HCT116 (cell line): Measurements from ENCODE around the gene OSCP1. TPM values are rescaled to one million over a fixed set of nuclear protein-coding genes. Genes with fewer than 3 reads are reported as not detected.

Source experiments
- ATAC-seq: fragments of 200-7000 bp; cut with Tn5 transposase; 2 replicates; pipeline ENCODE4 v1.9.1; 2020; ENCODE audit warnings: mild to moderate bottlenecking, moderate library complexity
- BruUV-seq: library from RNA; stranded (reverse); fragments of 400-500 nt; replicated peaks from 2 replicates; lab custom pipeline; 2021; lab: Mats Ljungman, UMichigan
- CTCF ChIA-PET: fragments of 300-600 bp; sonication (Branson Sonifier 250); formaldehyde crosslinking; loops from one replicate; lab custom pipeline; 2021; ENCODE audit warnings: antibody characterized with exemption; lab: Charles Lee
- POLR2A ChIA-PET: fragments of 300-600, 350-600 bp; sonication (Branson Sonifier 250); formaldehyde crosslinking; loops from one replicate; lab custom pipeline; 2021; ENCODE audit warnings: antibody characterized with exemption; lab: Charles Lee
- RAD21 ChIA-PET, 2 experiments: fragments of 300-600 bp; sonication (Branson Sonifier 250); formaldehyde crosslinking; loops; one replicate each; lab custom pipeline; 2023; ENCODE audit warnings: low total read pairs in 2 of 2; ENCODE audit not compliant: uncharacterized antibody in 2 of 2, unreplicated experiment in 2 of 2, low non-redundant PET in 1 of 2; lab: Charles Lee
- DNase-seq: peaks from one replicate; pipeline ENCODE4 v3.0.0-alpha.2; 2010; ENCODE audit warnings: low read depth, low spot score
- H2AFZ ChIP-seq: fragments of 200-600 bp; shearing (Covaris generic), sonication (generic); 2 replicates; pipeline ENCODE4 v1.6.1; 2017; ENCODE audit warnings: low read depth, mixed run types, mixed read lengths, antibody characterized with exemption, low read length; ENCODE audit not compliant: poor library complexity, severe bottlenecking
- H3K27ac ChIP-seq: 2 replicates; pipeline ENCODE4 v1.5.1; 2012; ENCODE audit warnings: low read depth, low read length
- H3K27me3 ChIP-seq: fragments of 200-600 bp; sonication (generic); 2 replicates; pipeline ENCODE4 v1.6.1; 2016; ENCODE audit warnings: mixed run types, low read length, mixed read lengths; ENCODE audit not compliant: insufficient read depth
- H3K36me3 ChIP-seq, 2 experiments: fragments of 200-500 bp in 1 of 2; fragments of 200-600 bp in 1 of 2; sonication (Bioruptor generic) in 1 of 2; sonication (generic) in 1 of 2; 2 replicates each; pipeline versions ENCODE4 v1.5.1 to v1.6.1; 2014 to 2016; ENCODE audit warnings: low read length in 2 of 2, inconsistent platforms in 1 of 2, mixed read lengths in 1 of 2, mixed run types in 1 of 2; ENCODE audit not compliant: insufficient read depth in 2 of 2, control insufficient read depth in 1 of 2
- H3K4me1 ChIP-seq, 2 experiments: fragments of 200-600 bp in 1 of 2; sonication (generic) in 1 of 2; 2 replicates each; pipeline versions ENCODE4 v1.5.1 to v1.6.1; 2012 to 2017; ENCODE audit warnings: low read length in 2 of 2, inconsistent platforms in 1 of 2, mild to moderate bottlenecking in 1 of 2, mixed read lengths in 1 of 2, mixed run types in 1 of 2, moderate library complexity in 1 of 2; ENCODE audit not compliant: insufficient read depth in 2 of 2, control insufficient read depth in 1 of 2
- H3K4me2 ChIP-seq: fragments of 200-600 bp; sonication (generic); 2 replicates; pipeline ENCODE4 v1.6.1; 2017; ENCODE audit warnings: mixed run types, low read length, mixed read lengths
- H3K4me3 ChIP-seq, 2 experiments: fragments of 200-600 bp in 1 of 2; sonication (generic) in 1 of 2; replicated peaks in 1 of 2; 2 replicates each; pipeline ENCODE4 v1.5.1; 2011 to 2016; ENCODE audit warnings: low read length in 2 of 2, control low read depth in 1 of 2, low read depth in 1 of 2, mild to moderate bottlenecking in 1 of 2, mixed read lengths in 1 of 2, mixed run types in 1 of 2
- H3K79me2 ChIP-seq: fragments of 200-600 bp; sonication (generic); 2 replicates; pipeline ENCODE4 v1.6.1; 2017; ENCODE audit warnings: mild to moderate bottlenecking, mixed run types, low read length, moderate library complexity, mixed read lengths; ENCODE audit not compliant: insufficient read depth
- H3K9ac ChIP-seq: fragments of 200-600 bp; sonication (generic); 2 replicates; pipeline ENCODE4 v1.6.1; 2016; ENCODE audit warnings: low read length, mixed read lengths
- H3K9me2 ChIP-seq: fragments of 200-600 bp; sonication (generic), shearing (Covaris generic); 2 replicates; pipeline ENCODE4 v1.6.1; 2017; ENCODE audit warnings: mixed run types, mild to moderate bottlenecking, moderate library complexity; ENCODE audit not compliant: insufficient read depth
- H3K9me3 ChIP-seq, 2 experiments: fragments of 200-500 bp in 1 of 2; fragments of 200-600 bp in 1 of 2; sonication (Bioruptor generic) in 1 of 2; sonication (generic) in 1 of 2; 2 replicates each; pipeline ENCODE4 v1.6.1; 2014 to 2017; ENCODE audit warnings: low read length in 2 of 2, mixed read lengths in 2 of 2, inconsistent platforms in 1 of 2, low read depth in 1 of 2, mild to moderate bottlenecking in 1 of 2, mixed run types in 1 of 2, moderate library complexity in 1 of 2; ENCODE audit not compliant: control insufficient read depth in 1 of 2, insufficient read depth in 1 of 2
- H4K20me1 ChIP-seq: fragments of 200-600 bp; sonication (generic), shearing (Covaris generic); 2 replicates; pipeline ENCODE4 v1.6.1; 2017; ENCODE audit warnings: mixed run types, mild to moderate bottlenecking, moderate library complexity; ENCODE audit not compliant: insufficient read depth
- CBX3 ChIP-seq: IDR thresholded peaks from 2 replicates; pipeline ENCODE4 v1.6.1; 2012; ENCODE audit warnings: low read depth
- CEBPB ChIP-seq: IDR thresholded peaks from 2 replicates; pipeline ENCODE4 v1.6.1; 2012; ENCODE audit warnings: low read depth
- EGR1 ChIP-seq: IDR thresholded peaks from 2 replicates; pipeline ENCODE4 v1.6.1; 2012; ENCODE audit warnings: low read depth
- EZH2 ChIP-seq: fragments of 200-600 bp; sonication (generic); IDR thresholded peaks from 2 replicates; pipeline ENCODE4 v1.6.1; 2017; ENCODE audit warnings: antibody characterized with exemption, mixed run types
- FOSL1 ChIP-seq: IDR thresholded peaks from 2 replicates; pipeline ENCODE4 v1.6.1; 2012; ENCODE audit warnings: low read depth
- JUND ChIP-seq: IDR thresholded peaks from 2 replicates; pipeline ENCODE4 v1.6.1; 2012
- POLR2A ChIP-seq: IDR thresholded peaks from 2 replicates; pipeline ENCODE4 v1.7.0; 2011; ENCODE audit warnings: borderline replicate concordance; ENCODE audit not compliant: insufficient read depth, insufficient read length; ENCODE audit errors: extremely low read depth
- POLR2AphosphoS5 ChIP-seq: IDR thresholded peaks from 2 replicates; pipeline ENCODE4 v1.6.1; 2011; ENCODE audit warnings: mild to moderate bottlenecking, low read depth, low read length, moderate library complexity
- RAD21 ChIP-seq: IDR thresholded peaks from 2 replicates; pipeline ENCODE4 v1.6.1; 2012; ENCODE audit warnings: low read depth, mild to moderate bottlenecking
- SIN3A ChIP-seq: IDR thresholded peaks from 2 replicates; pipeline ENCODE4 v1.6.1; 2012; ENCODE audit warnings: low read depth
- SRF ChIP-seq: IDR thresholded peaks from 2 replicates; pipeline ENCODE4 v1.6.1; 2012; ENCODE audit warnings: low read depth
- TCF7L2 ChIP-seq: IDR thresholded peaks from 2 replicates; pipeline ENCODE4 v1.7.0; 2011; ENCODE audit warnings: borderline replicate concordance, inconsistent platforms; ENCODE audit not compliant: insufficient read depth, insufficient read length; ENCODE audit errors: extremely low read depth
- YY1 ChIP-seq: IDR thresholded peaks from 2 replicates; pipeline ENCODE4 v1.6.1; 2011; ENCODE audit warnings: low read length, low read depth, moderate library complexity, mild to moderate bottlenecking; ENCODE audit not compliant: insufficient replicate concordance; ENCODE audit errors: extremely low read depth
- ZFX ChIP-seq: fragments of 450-650 bp; IDR thresholded peaks from 2 replicates; pipeline ENCODE4 v1.6.1; 2017
- ZNF274 ChIP-seq: fragments of 200-500 bp; sonication (Bioruptor generic); IDR thresholded peaks from 2 replicates; pipeline ENCODE4 v1.6.1; 2014; ENCODE audit warnings: mild to moderate bottlenecking, low read depth, low read length, inconsistent platforms
- intact Hi-C: fragments of 100-400 bp; cut with micrococcal nuclease; formaldehyde crosslinking; loops from 2 replicates; pipeline ENCODE4 v1.10.0; 2022
- total RNA-seq: library from RNA; stranded (reverse); gene quantifications from one replicate; pipeline ENCODE4 v1.2.1, GENCODE V29; 2021; ENCODE audit not compliant: unreplicated experiment
- TF ChIP-seq, protein P1 (sequence below): IDR thresholded peaks from 2 replicates; pipeline ENCODE4 v1.6.1; 2012
- TF ChIP-seq, protein P2 (sequence below): IDR thresholded peaks from 2 replicates; pipeline ENCODE4 v1.6.1; 2011; ENCODE audit warnings: mild to moderate bottlenecking, low read length, moderate library complexity; ENCODE audit not compliant: insufficient replicate concordance; ENCODE audit errors: extremely low read depth
- TF ChIP-seq, protein P3 (sequence below): IDR thresholded peaks from 2 replicates; pipeline ENCODE4 v1.6.1; 2012
- TF ChIP-seq, protein P4 (sequence below): IDR thresholded peaks from 2 replicates; pipeline ENCODE4 v1.6.1; 2012; ENCODE audit warnings: low read depth

Gene OSCP1
- total RNA-seq, 1 experiment from 2014 or later, result 4.1 TPM

DNA sequence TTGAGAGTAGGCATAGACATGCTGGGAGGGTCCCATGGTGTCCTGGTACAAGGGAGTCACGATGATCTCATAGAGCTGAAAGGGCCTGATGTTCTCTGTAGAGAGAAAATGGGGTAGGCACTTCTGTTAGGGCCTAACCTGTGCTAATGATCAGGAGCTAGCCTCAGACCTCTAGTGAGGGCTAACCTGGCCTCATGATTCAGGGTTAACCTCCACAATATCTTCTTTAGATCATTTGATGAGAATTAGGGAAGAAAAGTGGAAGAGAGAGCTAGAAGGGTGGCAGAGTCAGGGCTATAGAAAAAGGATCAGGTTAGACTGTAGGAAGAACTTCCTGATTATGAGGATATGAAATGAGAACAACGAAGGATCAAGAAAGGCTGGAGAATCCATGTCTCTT, 18.9 kb upstream of the OSCP1 start (continued):
- TF ChIP-seq SRF (no peak), CBX3 (no peak), ZNF274 (no peak)

DNA sequence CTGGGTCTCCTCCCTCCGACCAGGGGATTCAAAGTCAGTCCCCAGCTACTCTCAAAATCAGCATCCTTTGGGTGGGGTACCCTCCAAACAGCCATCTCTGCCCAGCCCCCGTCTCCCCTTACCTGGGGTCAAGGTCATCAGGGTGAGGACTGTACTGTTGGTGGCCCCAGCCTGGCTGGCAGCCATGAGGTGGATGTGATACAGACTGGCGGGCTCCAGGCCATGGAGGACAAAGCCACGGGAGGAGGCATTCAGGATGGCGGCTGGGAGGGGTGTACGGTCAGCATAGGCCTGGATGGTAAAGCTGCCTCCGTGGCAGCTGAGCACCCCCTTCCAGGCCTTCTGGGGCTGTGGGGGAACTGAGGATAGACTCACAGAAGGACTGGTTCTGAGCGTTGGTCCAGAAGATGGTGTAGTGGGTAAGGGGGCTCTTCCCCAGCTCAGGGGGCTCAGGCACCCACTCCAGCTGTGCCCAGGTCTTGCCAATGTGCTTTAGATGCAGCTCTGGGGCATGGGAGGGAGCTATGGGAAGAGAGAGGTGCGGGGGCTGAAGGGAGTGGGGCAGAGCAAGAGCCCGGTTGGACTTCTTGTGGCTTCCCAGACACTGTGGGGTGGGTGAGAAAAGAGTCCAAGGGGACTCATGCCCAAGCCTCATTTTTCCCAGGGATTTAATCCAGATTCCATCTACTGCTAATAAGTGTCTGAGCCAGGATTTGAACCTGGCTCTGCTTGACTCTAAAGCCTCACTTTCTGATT, 17.6 kb upstream of the OSCP1 start:
- BruUV-seq, result no TSS peak
- Histone ChIP-seq H3K27ac (no peak overlapping the region), H3K4me1 (peaks cover 11 to 25% of the 10 kb centered on the region in 2 experiments), H3K9me2 (no peaks in the 10 kb centered on the region), H3K9me3 (no peaks in the 10 kb centered on the region), H3K36me3 (no peaks in the 10 kb centered on the region), H4K20me1 (no peaks in the 10 kb centered on the region), H3K27me3 (no peaks in the 10 kb centered on the region), H2AFZ (no peak overlapping the region), H3K9ac (no peak overlapping the region), H3K4me3 (no peak overlapping the region), H3K4me2 (no peak overlapping the region), H3K79me2 (peaks cover 13% of the 10 kb centered on the region)
- ChIA-PET RAD21 (no interaction called here), CTCF (no interaction called here), POLR2A (no interaction called here)
- ATAC-seq, result no peak
- intact Hi-C loops, result no loop called here
- DNase-seq, result no peak
- no peak for TF ChIP-seq SIN3A
- TF ChIP-seq CBX3, result no peak
- TF ChIP-seq, protein P1, sequence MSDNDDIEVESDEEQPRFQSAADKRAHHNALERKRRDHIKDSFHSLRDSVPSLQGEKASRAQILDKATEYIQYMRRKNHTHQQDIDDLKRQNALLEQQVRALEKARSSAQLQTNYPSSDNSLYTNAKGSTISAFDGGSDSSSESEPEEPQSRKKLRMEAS, result no peak
- TF ChIP-seq RAD21, result no peak
- TF ChIP-seq TCF7L2, result no peak
- TF ChIP-seq, protein P2, sequence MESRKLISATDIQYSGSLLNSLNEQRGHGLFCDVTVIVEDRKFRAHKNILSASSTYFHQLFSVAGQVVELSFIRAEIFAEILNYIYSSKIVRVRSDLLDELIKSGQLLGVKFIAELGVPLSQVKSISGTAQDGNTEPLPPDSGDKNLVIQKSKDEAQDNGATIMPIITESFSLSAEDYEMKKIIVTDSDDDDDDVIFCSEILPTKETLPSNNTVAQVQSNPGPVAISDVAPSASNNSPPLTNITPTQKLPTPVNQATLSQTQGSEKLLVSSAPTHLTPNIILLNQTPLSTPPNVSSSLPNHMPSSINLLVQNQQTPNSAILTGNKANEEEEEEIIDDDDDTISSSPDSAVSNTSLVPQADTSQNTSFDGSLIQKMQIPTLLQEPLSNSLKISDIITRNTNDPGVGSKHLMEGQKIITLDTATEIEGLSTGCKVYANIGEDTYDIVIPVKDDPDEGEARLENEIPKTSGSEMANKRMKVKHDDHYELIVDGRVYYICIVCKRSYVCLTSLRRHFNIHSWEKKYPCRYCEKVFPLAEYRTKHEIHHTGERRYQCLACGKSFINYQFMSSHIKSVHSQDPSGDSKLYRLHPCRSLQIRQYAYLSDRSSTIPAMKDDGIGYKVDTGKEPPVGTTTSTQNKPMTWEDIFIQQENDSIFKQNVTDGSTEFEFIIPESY, result no peak
- TF ChIP-seq SRF, result no peak
- TF ChIP-seq POLR2AphosphoS5, result no peak
- TF ChIP-seq CEBPB, result no peak
- no peak for TF ChIP-seq EZH2
- no peak for TF ChIP-seq YY1
- TF ChIP-seq, protein P3, sequence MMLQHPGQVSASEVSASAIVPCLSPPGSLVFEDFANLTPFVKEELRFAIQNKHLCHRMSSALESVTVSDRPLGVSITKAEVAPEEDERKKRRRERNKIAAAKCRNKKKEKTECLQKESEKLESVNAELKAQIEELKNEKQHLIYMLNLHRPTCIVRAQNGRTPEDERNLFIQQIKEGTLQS, result no peak
- TF ChIP-seq POLR2A, result no peak
- TF ChIP-seq EGR1, result no peak
- no peak for TF ChIP-seq FOSL1
- TF ChIP-seq ZFX, result no peak
- TF ChIP-seq, protein P4, sequence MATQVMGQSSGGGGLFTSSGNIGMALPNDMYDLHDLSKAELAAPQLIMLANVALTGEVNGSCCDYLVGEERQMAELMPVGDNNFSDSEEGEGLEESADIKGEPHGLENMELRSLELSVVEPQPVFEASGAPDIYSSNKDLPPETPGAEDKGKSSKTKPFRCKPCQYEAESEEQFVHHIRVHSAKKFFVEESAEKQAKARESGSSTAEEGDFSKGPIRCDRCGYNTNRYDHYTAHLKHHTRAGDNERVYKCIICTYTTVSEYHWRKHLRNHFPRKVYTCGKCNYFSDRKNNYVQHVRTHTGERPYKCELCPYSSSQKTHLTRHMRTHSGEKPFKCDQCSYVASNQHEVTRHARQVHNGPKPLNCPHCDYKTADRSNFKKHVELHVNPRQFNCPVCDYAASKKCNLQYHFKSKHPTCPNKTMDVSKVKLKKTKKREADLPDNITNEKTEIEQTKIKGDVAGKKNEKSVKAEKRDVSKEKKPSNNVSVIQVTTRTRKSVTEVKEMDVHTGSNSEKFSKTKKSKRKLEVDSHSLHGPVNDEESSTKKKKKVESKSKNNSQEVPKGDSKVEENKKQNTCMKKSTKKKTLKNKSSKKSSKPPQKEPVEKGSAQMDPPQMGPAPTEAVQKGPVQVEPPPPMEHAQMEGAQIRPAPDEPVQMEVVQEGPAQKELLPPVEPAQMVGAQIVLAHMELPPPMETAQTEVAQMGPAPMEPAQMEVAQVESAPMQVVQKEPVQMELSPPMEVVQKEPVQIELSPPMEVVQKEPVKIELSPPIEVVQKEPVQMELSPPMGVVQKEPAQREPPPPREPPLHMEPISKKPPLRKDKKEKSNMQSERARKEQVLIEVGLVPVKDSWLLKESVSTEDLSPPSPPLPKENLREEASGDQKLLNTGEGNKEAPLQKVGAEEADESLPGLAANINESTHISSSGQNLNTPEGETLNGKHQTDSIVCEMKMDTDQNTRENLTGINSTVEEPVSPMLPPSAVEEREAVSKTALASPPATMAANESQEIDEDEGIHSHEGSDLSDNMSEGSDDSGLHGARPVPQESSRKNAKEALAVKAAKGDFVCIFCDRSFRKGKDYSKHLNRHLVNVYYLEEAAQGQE, result no peak
- TF ChIP-seq ZNF274, result no peak
- no peak for TF ChIP-seq JUND
